ENCODE measurements around the gene VLDLR.

DNA sequence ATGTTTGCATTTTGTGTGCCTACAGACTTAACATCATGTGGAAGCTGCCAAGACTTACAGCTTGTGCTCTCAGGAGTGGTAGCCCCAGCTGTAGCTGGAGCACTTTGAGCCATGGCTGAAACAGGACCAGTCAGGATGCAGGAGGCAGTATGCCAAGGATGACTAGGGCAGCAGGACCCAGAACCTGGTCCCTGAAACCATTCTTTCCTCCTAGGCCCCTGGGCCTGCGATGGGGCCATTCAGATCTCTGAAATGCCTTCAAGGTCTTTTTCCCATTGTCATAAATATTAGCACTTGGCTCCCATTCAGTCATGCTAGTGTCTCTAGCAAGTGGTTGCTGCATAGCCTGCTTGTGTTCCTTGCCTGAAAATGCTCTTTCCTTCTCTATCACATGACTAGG lies 29.6 kb upstream of the VLDLR start:
- TF ChIP-seq, protein P1, sequence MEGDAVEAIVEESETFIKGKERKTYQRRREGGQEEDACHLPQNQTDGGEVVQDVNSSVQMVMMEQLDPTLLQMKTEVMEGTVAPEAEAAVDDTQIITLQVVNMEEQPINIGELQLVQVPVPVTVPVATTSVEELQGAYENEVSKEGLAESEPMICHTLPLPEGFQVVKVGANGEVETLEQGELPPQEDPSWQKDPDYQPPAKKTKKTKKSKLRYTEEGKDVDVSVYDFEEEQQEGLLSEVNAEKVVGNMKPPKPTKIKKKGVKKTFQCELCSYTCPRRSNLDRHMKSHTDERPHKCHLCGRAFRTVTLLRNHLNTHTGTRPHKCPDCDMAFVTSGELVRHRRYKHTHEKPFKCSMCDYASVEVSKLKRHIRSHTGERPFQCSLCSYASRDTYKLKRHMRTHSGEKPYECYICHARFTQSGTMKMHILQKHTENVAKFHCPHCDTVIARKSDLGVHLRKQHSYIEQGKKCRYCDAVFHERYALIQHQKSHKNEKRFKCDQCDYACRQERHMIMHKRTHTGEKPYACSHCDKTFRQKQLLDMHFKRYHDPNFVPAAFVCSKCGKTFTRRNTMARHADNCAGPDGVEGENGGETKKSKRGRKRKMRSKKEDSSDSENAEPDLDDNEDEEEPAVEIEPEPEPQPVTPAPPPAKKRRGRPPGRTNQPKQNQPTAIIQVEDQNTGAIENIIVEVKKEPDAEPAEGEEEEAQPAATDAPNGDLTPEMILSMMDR (IDR thresholded peaks at IDR 0.05) = no peak
- no peak for TF ChIP-seq POLR2A (IDR thresholded peaks at IDR 0.05)

Measured in heart left ventricle (tissue), 13 donors.